ENCODE measurements around the gene NT5C3A. TPM values are rescaled to one million over a fixed set of nuclear protein-coding genes. Genes with fewer than 3 reads are reported as not detected.

The NT5C3A gene
- total RNA-seq, 2 experiments from 2014 or later: 31.5 to 33.3 TPM

GRCh38 chr7:33044401-33044718 lies 18.2 kb downstream of the NT5C3A start:
- ChIA-PET POLR2A (interaction anchor here (1.3 kb wide), 1 partner anchor 19 kb away, joined by 5 read pairs; the partner anchor contains the start of gene NT5C3A), CTCF (interaction anchor here (1.7 kb wide), 1 partner anchor 65 kb away, joined by 5 read pairs; the partner anchor contains the start of gene RP9)
- DNase-seq (no peak), ATAC-seq (ENCODE audit: poor library complexity) (no peak)
- Histone ChIP-seq H3K36me3 (ENCODE audit: insufficient read depth, low read length) (no peaks in the 10 kb centered on the region), H3K4me1 (ENCODE audit: insufficient read depth, low read length) (peaks cover 11% of the 10 kb centered on the region), H3K27ac (ENCODE audit: low read depth in 1 of 2, low read length in 2 of 2) (no peak overlapping the region), H3K27me3 (ENCODE audit: control insufficient read depth in 1 of 2, insufficient read depth in 2 of 2, low read length in 2 of 2) (no peaks in the 10 kb centered on the region), H3K4me3 (ENCODE audit: low read length) (no peak overlapping the region), H3K9me3 (ENCODE audit: control insufficient read depth in 1 of 2, insufficient read depth in 1 of 2, low read length in 2 of 2) (no peaks in the 10 kb centered on the region)
- Mint-ChIP-seq H3K27ac (peak overlapping the region; percentile 35), H3K36me3 (ENCODE audit: low read depth) (no peaks in the 10 kb centered on the region), H3K4me3 (no peak overlapping the region), H3K9me3 (no peaks in the 10 kb centered on the region), H3K4me1 (ENCODE audit: low read depth) (peaks cover 70% of the 10 kb centered on the region), H3K27me3 (no peaks in the 10 kb centered on the region)
- intact Hi-C loops (cut with DNase I, micrococcal nuclease): loop anchor here in 1 of 2 experiments (5.0 kb wide), 1 partner anchor 152 kb away; the partner anchor contains the start of gene KBTBD2
- TF ChIP-seq CTCF (IDR thresholded peaks at IDR 0.05): no peak

DNA sequence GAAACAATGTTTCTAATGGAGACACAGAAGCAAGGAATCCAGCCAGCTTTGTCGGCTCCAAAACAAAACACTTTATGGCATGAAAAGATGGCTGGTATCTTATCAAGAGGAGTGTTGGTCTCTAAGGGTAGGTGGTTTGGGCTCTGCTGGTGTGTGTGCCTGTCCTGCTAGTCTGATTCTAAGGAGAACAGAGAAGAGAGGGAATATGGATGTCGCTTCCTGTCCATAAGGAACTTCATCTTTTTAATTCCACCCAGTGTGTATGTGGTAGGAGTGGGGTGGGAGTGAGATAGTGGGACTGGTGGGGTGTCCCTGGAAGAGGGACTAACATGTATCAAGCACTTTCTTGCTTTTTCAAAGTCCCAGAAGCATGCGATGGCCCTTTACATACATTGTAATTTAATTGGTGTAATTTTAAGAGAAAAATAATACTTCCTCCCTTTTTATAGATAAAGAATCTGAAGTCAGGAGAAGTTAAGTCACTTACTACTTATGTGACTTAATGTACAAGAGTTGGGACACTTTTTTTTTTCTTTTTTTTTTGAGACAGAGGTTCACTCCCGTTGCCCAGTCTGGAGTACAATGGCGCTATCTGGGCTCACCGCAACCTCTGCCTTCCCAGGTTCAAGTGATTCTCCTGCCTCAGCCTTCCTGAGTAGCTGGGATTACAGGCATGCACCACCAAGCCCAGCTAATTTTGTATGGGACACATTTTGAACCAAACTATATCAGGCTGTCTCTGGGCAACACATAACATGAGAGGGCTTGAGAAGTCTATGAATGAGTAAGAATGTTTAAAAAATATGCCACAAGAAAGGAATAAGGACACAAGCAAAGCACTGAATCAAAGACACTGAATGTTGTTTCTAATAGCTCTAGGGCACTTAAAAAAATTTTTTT lies 18.8 kb downstream of the NT5C3A start:
- no peaks in the 10 kb centered on the region for H3K9me3 Mint-ChIP-seq
- H3K4me1 Mint-ChIP-seq (ENCODE audit: low read depth): peaks cover 73% of the 10 kb centered on the region
- Histone ChIP-seq H3K27ac (ENCODE audit: low read depth in 1 of 2, low read length in 2 of 2) (no peak overlapping the region), H3K4me3 (ENCODE audit: low read length) (no peak overlapping the region), H3K27me3 (ENCODE audit: control insufficient read depth in 1 of 2, insufficient read depth in 2 of 2, low read length in 2 of 2) (no peaks in the 10 kb centered on the region), H3K4me1 (ENCODE audit: insufficient read depth, low read length) (peaks cover 11% of the 10 kb centered on the region), H3K9me3 (ENCODE audit: control insufficient read depth in 1 of 2, insufficient read depth in 1 of 2, low read length in 2 of 2) (no peaks in the 10 kb centered on the region), H3K36me3 (ENCODE audit: insufficient read depth, low read length) (no peaks in the 10 kb centered on the region)
- DNase-seq (no peak), ATAC-seq (ENCODE audit: poor library complexity) (no peak)
- no peak for TF ChIP-seq CTCF (IDR thresholded peaks at IDR 0.05)
- H3K27ac Mint-ChIP-seq: peak overlapping the region; percentile 35
- intact Hi-C loops (cut with DNase I, micrococcal nuclease): loop anchor here in 1 of 2 experiments (5.0 kb wide), 1 partner anchor 151 kb away; the partner anchor contains the start of gene KBTBD2
- H3K36me3 Mint-ChIP-seq (ENCODE audit: low read depth): no peaks in the 10 kb centered on the region
- H3K4me3 Mint-ChIP-seq: no peak overlapping the region
- ChIA-PET POLR2A (interaction anchor here (1.3 kb wide), 1 partner anchor 19 kb away, joined by 5 read pairs; the partner anchor contains the start of gene NT5C3A), CTCF (interaction anchor here (1.3 to 1.7 kb wide), 2 partner anchors 9 to 66 kb away, joined by 3 to 5 read pairs; partner anchors contain the start of gene RP9)
- no peaks in the 10 kb centered on the region for H3K27me3 Mint-ChIP-seq

GRCh38 chr7:33041631-33042428 lies 20.7 kb downstream of the NT5C3A start:
- POLR2A ChIA-PET: interaction anchor here (1.3 to 3.2 kb wide), 3 partner anchors 10 to 546 kb away, joined by 4 to 41 read pairs (median 6); partner anchors contain the start of genes AVL9 and NT5C3A
- H3K27ac ChIP-seq (ENCODE audit: low read depth in 1 of 2, low read length in 2 of 2): peak overlapping the region; percentile 56 to 75
- peaks cover 74% of the 10 kb centered on the region for H3K4me1 Mint-ChIP-seq (ENCODE audit: low read depth)

More at GRCh38 chr7:33041631-33042428, 20.7 kb downstream of the NT5C3A start:
- DNase-seq (no peak), ATAC-seq (ENCODE audit: poor library complexity) (no peak)
- Mint-ChIP-seq H3K4me3 (no peak overlapping the region), H3K27me3 (no peaks in the 10 kb centered on the region), H3K36me3 (ENCODE audit: low read depth) (no peaks in the 10 kb centered on the region), H3K27ac (peak overlapping the region; percentile 98), H3K9me3 (no peaks in the 10 kb centered on the region)
- CTCF ChIA-PET: no interaction called here
- TF ChIP-seq CTCF (IDR thresholded peaks at IDR 0.05): no peak
- Histone ChIP-seq H3K4me3 (ENCODE audit: low read length) (no peak overlapping the region), H3K9me3 (ENCODE audit: control insufficient read depth in 1 of 2, insufficient read depth in 1 of 2, low read length in 2 of 2) (no peaks in the 10 kb centered on the region), H3K27me3 (ENCODE audit: control insufficient read depth in 1 of 2, insufficient read depth in 2 of 2, low read length in 2 of 2) (no peaks in the 10 kb centered on the region), H3K36me3 (ENCODE audit: insufficient read depth, low read length) (no peaks in the 10 kb centered on the region), H3K4me1 (ENCODE audit: insufficient read depth, low read length) (peaks cover 5% of the 10 kb centered on the region)
- intact Hi-C loops (cut with DNase I, micrococcal nuclease): loop anchor here in 1 of 2 experiments (1.0 to 5.0 kb wide), 3 partner anchors 21 to 150 kb away; partner anchors contain the start of gene KBTBD2

All from CD4-positive, alpha-beta T cell (primary cell).